ENCODE results near the gene RASSF6. TPM values are rescaled to one million over a fixed set of nuclear protein-coding genes. Genes with fewer than 3 reads are reported as not detected.
A peak's percentile ranks its signal among the peaks of the same experiment; 100 is the strongest.

RASSF6 gene
- total RNA-seq, 4 donors from 2014 or later, result 2.6 to 6.7 (median 4.3) TPM

- no peaks in the 10 kb centered on the region for H3K36me3 ChIP-seq
- TF ChIP-seq POLR2A (IDR thresholded peaks at IDR 0.05), result no peak
- TF ChIP-seq CTCF (IDR thresholded peaks at IDR 0.05), result no peak
- 86 to 87% methylated on average over 5 of the region's 5 CpGs for WGBS, 2 donors
- intact Hi-C loops (cut with DNase I), result no loop called here
- peaks cover 0 to 35% (median 0%) of the 10 kb centered on the region in 3 donors for H3K4me1 ChIP-seq
- no peak for DNase-seq
- H3K4me3 ChIP-seq, result no peak overlapping the region
- peaks cover 0 to 3% (median 0%) of the 10 kb centered on the region in 4 donors for H3K27me3 ChIP-seq
- H3K27ac ChIP-seq, result peak overlapping the region in 1 of 4 donors; percentile 85
- H3K9me3 ChIP-seq, result no peaks in the 10 kb centered on the region
Measured at GRCh38 chr4:73621357-73621756, 1.1 kb upstream of the RASSF6 start.

GRCh38 chr4:73619346-73619745, 890 bp downstream of the RASSF6 start:
- H3K4me1 ChIP-seq, result peaks cover 0 to 35% (median 0%) of the 10 kb centered on the region in 3 donors
- H3K27me3 ChIP-seq, result peaks cover 0 to 3% (median 0%) of the 10 kb centered on the region in 4 donors
- no peak for DNase-seq
- intact Hi-C loops (cut with DNase I), result no loop called here
- WGBS, 2 donors, result 36 to 50% methylated on average over 4 of the region's 4 CpGs
- H3K9me3 ChIP-seq, result no peaks in the 10 kb centered on the region
- TF ChIP-seq POLR2A (IDR thresholded peaks at IDR 0.05), result no peak
- no peak for TF ChIP-seq CTCF (IDR thresholded peaks at IDR 0.05)
- no peak overlapping the region for H3K27ac ChIP-seq
- H3K36me3 ChIP-seq, result no peaks in the 10 kb centered on the region
- peak overlapping the region in 2 of 4 donors; percentile 14 to 51 for H3K4me3 ChIP-seq

GRCh38 chr4:73617256-73617655, 3.0 kb downstream of the RASSF6 start:
- no peak overlapping the region for H3K4me3 ChIP-seq
- 37 to 64% methylated on average over 6 of the region's 6 CpGs for WGBS, 2 donors
- TF ChIP-seq CTCF (IDR thresholded peaks at IDR 0.05) (no peak), POLR2A (IDR thresholded peaks at IDR 0.05) (no peak)
- H3K9me3 ChIP-seq, result no peaks in the 10 kb centered on the region
- peaks cover 0 to 3% (median 0%) of the 10 kb centered on the region in 4 donors for H3K27me3 ChIP-seq
- H3K27ac ChIP-seq, result no peak overlapping the region
- intact Hi-C loops (cut with DNase I), result no loop called here
- no peaks in the 10 kb centered on the region for H3K36me3 ChIP-seq
- peaks cover 0 to 49% (median 3%) of the 10 kb centered on the region in 3 donors for H3K4me1 ChIP-seq
- no peak for DNase-seq

- 25 to 26% methylated on average over 2 of the region's 2 CpGs for WGBS, 2 donors
Measured at GRCh38 chr4:73615613-73616012, 4.6 kb downstream of the RASSF6 start.

More at GRCh38 chr4:73615613-73616012, 4.6 kb downstream of the RASSF6 start:
- no peak for TF ChIP-seq POLR2A (IDR thresholded peaks at IDR 0.05)
- no peak for TF ChIP-seq CTCF (IDR thresholded peaks at IDR 0.05)
- H3K4me1 ChIP-seq, result peaks cover 0 to 60% (median 6%) of the 10 kb centered on the region in 3 donors
- no peak overlapping the region for H3K4me3 ChIP-seq
- H3K9me3 ChIP-seq, result no peaks in the 10 kb centered on the region
- H3K27me3 ChIP-seq, result peaks cover 0 to 3% (median 0%) of the 10 kb centered on the region in 4 donors
- no peak overlapping the region for H3K27ac ChIP-seq
- intact Hi-C loops (cut with DNase I), result no loop called here
- H3K36me3 ChIP-seq, result no peaks in the 10 kb centered on the region
- no peak for DNase-seq
